ENCODE data around the gene KRTAP9-6. TPM values are rescaled to one million over a fixed set of nuclear protein-coding genes. Genes with fewer than 3 reads are reported as not detected.
"Not testable (repeated sequence)": the region's sequence is repeated elsewhere in the genome, so short reads cannot be mapped to it uniquely, and the experiment has no call there.

KRTAP9-6 gene
- total and polyA plus RNA-seq, 8 donors: not detected

- intact Hi-C loops (cut with DNase I; ENCODE audit: low total_unique reads): no loop called here
- 54 to 84% (median 69%) methylated on average over 2 of the region's 2 CpGs for WGBS, 5 donors
- TF ChIP-seq POLR2A (IDR thresholded peaks at IDR 0.05): no peak
- no peak for TF ChIP-seq CTCF (IDR thresholded peaks at IDR 0.05)
- no peak for TF ChIP-seq POLR2AphosphoS5 (IDR thresholded peaks at IDR 0.05)
- no peak for TF ChIP-seq EP300 (IDR thresholded peaks at IDR 0.05)
These were observed 2.0 kb upstream of the KRTAP9-6 start for GRCh38 chr17:41263212-41263611.

GRCh38 chr17:41264599-41264998 is 579 bp upstream of the KRTAP9-6 start:
- no peaks in the 10 kb centered on the region for H3K9me3 ChIP-seq
- intact Hi-C loops (cut with DNase I; ENCODE audit: low total_unique reads): no loop called here
- H3K4me1 ChIP-seq: no peaks in the 10 kb centered on the region
- WGBS, 5 donors: 32 to 63% (median 40%) methylated on average over 3 of the region's 3 CpGs
- H3K4me3 ChIP-seq: no peak overlapping the region
- TF ChIP-seq EP300 (IDR thresholded peaks at IDR 0.05) (no peak), POLR2AphosphoS5 (IDR thresholded peaks at IDR 0.05) (no peak), CTCF (IDR thresholded peaks at IDR 0.05) (no peak), POLR2A (IDR thresholded peaks at IDR 0.05) (no peak)
- peaks cover 0 to under 1% (median 0%) of the 10 kb centered on the region in 3 donors for H3K27me3 ChIP-seq
- no peaks in the 10 kb centered on the region for H3K36me3 ChIP-seq
- DNase-seq: no peak
- H3K27ac ChIP-seq: no peak overlapping the region

More at GRCh38 chr17:41263212-41263611, 2.0 kb upstream of the KRTAP9-6 start:
- no peak for DNase-seq
- H3K4me1 ChIP-seq: no peaks in the 10 kb centered on the region
- H3K4me3 ChIP-seq: no peak overlapping the region
- H3K27me3 ChIP-seq: peaks cover 0 to 9% (median 0%) of the 10 kb centered on the region in 3 donors
- no peak overlapping the region for H3K27ac ChIP-seq
- no peaks in the 10 kb centered on the region for H3K36me3 ChIP-seq
- no peaks in the 10 kb centered on the region for H3K9me3 ChIP-seq

GRCh38 chr17:41267711-41268110 is 2.5 kb downstream of the KRTAP9-6 start:
- TF ChIP-seq POLR2A (IDR thresholded peaks at IDR 0.05) (no peak), POLR2AphosphoS5 (IDR thresholded peaks at IDR 0.05) (no peak), CTCF (IDR thresholded peaks at IDR 0.05) (no peak), EP300 (IDR thresholded peaks at IDR 0.05) (no peak)
- 83 to 91% (median 86%) methylated on average over 3 of the region's 3 CpGs; no CpG with 5 or more reads in 2 of the 5 donors for WGBS, 5 donors
- H3K4me1 ChIP-seq: no peaks in the 10 kb centered on the region
- no peak for DNase-seq
- no peak overlapping the region for H3K4me3 ChIP-seq
- no peaks in the 10 kb centered on the region for H3K27me3 ChIP-seq
- intact Hi-C loops (cut with DNase I; ENCODE audit: low total_unique reads): no loop called here
- H3K9me3 ChIP-seq: no peaks in the 10 kb centered on the region
- H3K27ac ChIP-seq: no peak overlapping the region
- no peaks in the 10 kb centered on the region for H3K36me3 ChIP-seq

- H3K9me3 ChIP-seq; H3K36me3 ChIP-seq; H3K4me1 ChIP-seq; H3K27ac ChIP-seq; H3K4me3 ChIP-seq; DNase-seq; H3K27me3 ChIP-seq; intact Hi-C loops (cut with DNase I; ENCODE audit: low total_unique reads): not testable (repeated sequence)
- WGBS, 5 donors: 33% methylated on average over 1 of the region's 1 CpG; no CpG with 5 or more reads in 4 of the 5 donors
These were observed 6.1 kb downstream of the KRTAP9-6 start for GRCh38 chr17:41271323-41271722.

GRCh38 chr17:41271858-41272257 is 6.7 kb downstream of the KRTAP9-6 start:
- no peaks in the 10 kb centered on the region for H3K4me1 ChIP-seq
- H3K27me3 ChIP-seq: peaks cover 0 to 7% (median 0%) of the 10 kb centered on the region in 3 donors
- H3K9me3 ChIP-seq: no peaks in the 10 kb centered on the region
- H3K4me3 ChIP-seq: no peak overlapping the region
- intact Hi-C loops (cut with DNase I; ENCODE audit: low total_unique reads): no loop called here
- H3K36me3 ChIP-seq: no peaks in the 10 kb centered on the region
- 52 to 64% (median 57%) methylated on average over 1 of the region's 1 CpG; no CpG with 5 or more reads in 2 of the 5 donors for WGBS, 5 donors
- no peak overlapping the region for H3K27ac ChIP-seq
- no peak for DNase-seq
- TF ChIP-seq EP300 (IDR thresholded peaks at IDR 0.05): no peak
- no peak for TF ChIP-seq CTCF (IDR thresholded peaks at IDR 0.05)
- no peak for TF ChIP-seq POLR2A (IDR thresholded peaks at IDR 0.05)
- TF ChIP-seq POLR2AphosphoS5 (IDR thresholded peaks at IDR 0.05): no peak

GRCh38 chr17:41275648-41276190 is 10.5 kb downstream of the KRTAP9-6 start, which contains the start of gene KRTAP9-7:
KRTAP9-7 (plus strand) TSS chr17:41275698; CDS start chr17:41275698, 0 bp downstream.
- H3K9me3 ChIP-seq; DNase-seq; intact Hi-C loops (cut with DNase I; ENCODE audit: low total_unique reads); H3K36me3 ChIP-seq; H3K4me3 ChIP-seq; H3K4me1 ChIP-seq; H3K27ac ChIP-seq: not testable (repeated sequence)
- WGBS, 5 donors: 50 to 81% (median 71%) methylated on average over 2 to 3 of the region's 3 CpGs
- H3K27me3 ChIP-seq: peaks cover 0 to 12% (median 0%) of the 10 kb centered on the region in 3 donors
